Heart right ventricle (tissue), 16 donors: ENCODE results near the gene CAMK4. TPM values are rescaled to one million over a fixed set of nuclear protein-coding genes. Genes with fewer than 3 reads are reported as not detected.

Experiments
- ATAC-seq, 8 donors: fragments of 200-7000 bp; cut with Tn5 transposase; one replicate each; pipeline ENCODE4 v1.9.1; 2020; ENCODE audit warnings: mild to moderate bottlenecking in 8 of 8, moderate library complexity in 8 of 8, moderate number of reproducible peaks in 1 of 8
- DNase-seq, 2 donors: peaks; one replicate each; pipeline ENCODE4 v3.0.0-alpha.2; 2020
- H3K27ac ChIP-seq, 10 donors: fragments of 200-600 bp; sonication (generic) in 2 of 10; one replicate each; pipeline versions ENCODE4 v1.5.0 to v1.8.0; 2020 to 2022; ENCODE audit warnings: mild to moderate bottlenecking in 3 of 10
- H3K27me3 ChIP-seq, 7 donors: fragments of 200-600 bp; one replicate each; pipeline ENCODE4 v1.8.0; 2021 to 2022; ENCODE audit warnings: mild to moderate bottlenecking in 2 of 7
- H3K36me3 ChIP-seq, 9 donors: fragments of 200-600 bp; sonication (generic) in 1 of 9; one replicate each; pipeline versions ENCODE4 v1.5.0 to v1.8.0; 2020 to 2022; ENCODE audit warnings: mild to moderate bottlenecking in 2 of 9
- H3K4me1 ChIP-seq, 9 donors: fragments of 200-600 bp; sonication (generic) in 1 of 9; one replicate each; pipeline versions ENCODE4 v1.5.0 to v1.8.0; 2020 to 2022; ENCODE audit warnings: mild to moderate bottlenecking in 4 of 9
- H3K4me3 ChIP-seq, 10 donors: fragments of 200-600 bp; sonication (generic) in 2 of 10; one replicate each; pipeline versions ENCODE4 v1.5.0 to v1.8.0; 2020 to 2022; ENCODE audit warnings: mild to moderate bottlenecking in 7 of 10, moderate library complexity in 2 of 10
- H3K9me3 ChIP-seq, 11 donors: fragments of 200-600 bp in 10 of 11; sonication (generic) in 2 of 11; one replicate each; pipeline versions ENCODE4 v1.5.0 to v1.8.0; 2013 to 2022; ENCODE audit warnings: mild to moderate bottlenecking in 2 of 11, control low read depth in 1 of 11, moderate library complexity in 1 of 11
- CTCF ChIP-seq, 9 donors: fragments of 200-600 bp; sonication (generic) in 2 of 9; IDR thresholded peaks; one replicate each; pipeline versions ENCODE4 v1.5.0 to v1.8.0; 2021 to 2022; ENCODE audit warnings: antibody characterized with exemption in 9 of 9, mild to moderate bottlenecking in 5 of 9, moderate library complexity in 1 of 9
- WGBS, 2 donors: extraction: QIAGEN DNeasy Blood & Tissue Kit; methylation state at CpG; one replicate each; pipeline ENCODE4 v1.1.7; 2013; ENCODE audit warnings: inconsistent platforms in 1 of 2; 5-methylcytosine and 5-hydroxymethylcytosine counted together
- intact Hi-C, 10 donors: fragments of 100-400 bp; cut with DNase I; formaldehyde crosslinking; loops; one replicate each; pipeline versions ENCODE4 v1.11.1 to v1.14.2; 2022
- polyA plus RNA-seq, 2 donors: library from polyadenylated mRNA; stranded (reverse); fragments of 200-250 nt; gene quantifications; one replicate each; pipeline ENCODE4 v1.2.3, GENCODE V29; 2013
- total RNA-seq, 10 donors: library from RNA; stranded (reverse); fragmentation: NEBNext Ultra II Directional in 3 of 10; extraction: Animal tissue kit (Norgen Biotek cat#: 25700) in 3 of 10; gene quantifications; one replicate each; pipeline versions ENCODE4 v1.2.1 to v1.2.4, GENCODE V29; 2021 to 2023
- donor health status: Arrhythmogenic right ventricular cardiomyopathy.
- donor health status: ischemic (EF 13 %, LVEDD 7.1; RV severe dilation, severe dysfunction).
- donor health status: healthy with polysubstance abuse.
- donor health status: DM: no; HTN: yes; CAD: no.
- donor health status: DM: no; HTN: no; CAD: no.
- donor health status: ischemic (EF 25% LVEDD 6.9; RV normal size, moderate dysfunction).
- donor health status: ischemic (EF 25% LVEDD 5.7; RV mildly dilated, moderate dysfunction).
- donor health status: healthy.
- donor health status: DM: yes; HTN: yes; CAD: no.
- donor health status: Ischemic cardiomyopathy.
- donor health status: ischemic (EF 35%, LVEDD 5.7; RV mildly dilated, moderate dysfunction).
- donor health status: nonischemic (EF 11% LVEDD 7.7; RV severe dilation, severe dysfunction).
- donor health status: DM: yes; HTN: yes; CAD: no.
- donor health status: PGD.
- donor health status: ischemic (EF 29% LVEDD 5.4; RV normal size, mild dysfunction).
- donor health status: nonischemic (EF 23%, LVEDD 6.1; RV moderate dilation, normal function).

The CAMK4 gene
- total and polyA plus RNA-seq, 12 donors = 0.02 to 2.0 (median 0.34) TPM; not detected in 1

GRCh38 chr5:111453295-111453694, 229.1 kb downstream of the CAMK4 start:
- H3K27ac ChIP-seq = no peak overlapping the region
- intact Hi-C loops = no loop called here
- no peak for ATAC-seq
- TF ChIP-seq CTCF (IDR thresholded peaks at IDR 0.05) = no peak
- H3K9me3 ChIP-seq = no peaks in the 10 kb centered on the region
- no peak for DNase-seq
- no peaks in the 10 kb centered on the region for H3K36me3 ChIP-seq
- 76 to 84% methylated on average over 1 of the region's 1 CpG for WGBS, 2 donors
- no peaks in the 10 kb centered on the region for H3K27me3 ChIP-seq
- H3K4me1 ChIP-seq = peaks cover 0 to 4% (median 0%) of the 10 kb centered on the region in 9 donors
- no peak overlapping the region for H3K4me3 ChIP-seq

- ATAC-seq (no peak), DNase-seq (no peak)
- no peak for TF ChIP-seq CTCF (IDR thresholded peaks at IDR 0.05)
- Histone ChIP-seq H3K27me3 (no peaks in the 10 kb centered on the region), H3K4me3 (no peak overlapping the region), H3K27ac (no peak overlapping the region), H3K36me3 (no peaks in the 10 kb centered on the region), H3K9me3 (no peaks in the 10 kb centered on the region), H3K4me1 (peaks cover 0 to 4% (median 0%) of the 10 kb centered on the region in 9 donors)
- 22 to 32% methylated on average over 2 of the region's 2 CpGs for WGBS, 2 donors
- intact Hi-C loops = no loop called here
These were observed 229.6 kb downstream of the CAMK4 start for GRCh38 chr5:111453747-111454146.

- WGBS, 2 donors = 47 to 57% methylated on average over 3 of the region's 3 CpGs
- no peak for TF ChIP-seq CTCF (IDR thresholded peaks at IDR 0.05)
- no peak overlapping the region for H3K4me3 ChIP-seq
- no peak overlapping the region for H3K27ac ChIP-seq
- no peaks in the 10 kb centered on the region for H3K36me3 ChIP-seq
- H3K9me3 ChIP-seq = no peaks in the 10 kb centered on the region
- H3K4me1 ChIP-seq = peaks cover 0 to 4% (median 0%) of the 10 kb centered on the region in 9 donors
- DNase-seq (no peak), ATAC-seq (no peak)
- intact Hi-C loops = no loop called here
- no peaks in the 10 kb centered on the region for H3K27me3 ChIP-seq
These were observed 230.0 kb downstream of the CAMK4 start for GRCh38 chr5:111454198-111454622.

- H3K9me3 ChIP-seq = no peaks in the 10 kb centered on the region
- WGBS, 2 donors = 68 to 69% methylated on average over 2 of the region's 2 CpGs
- H3K4me3 ChIP-seq = no peak overlapping the region
- no peaks in the 10 kb centered on the region for H3K27me3 ChIP-seq
- peaks cover 0 to 4% (median 0%) of the 10 kb centered on the region in 9 donors for H3K4me1 ChIP-seq
- H3K36me3 ChIP-seq = no peaks in the 10 kb centered on the region
- no peak overlapping the region for H3K27ac ChIP-seq
- no peak for TF ChIP-seq CTCF (IDR thresholded peaks at IDR 0.05)
- ATAC-seq (no peak), DNase-seq (no peak)
- intact Hi-C loops = no loop called here
These were observed 230.6 kb downstream of the CAMK4 start for GRCh38 chr5:111454776-111455175.
